HG02885 (cell line): Measurements from ENCODE around the gene KLHL25.
"Not testable (repeated sequence)": the region's sequence is repeated elsewhere in the genome, so short reads cannot be mapped to it uniquely, and the experiment has no call there.

Experiments used
- ATAC-seq: cut with Tn5 transposase; IDR thresholded peaks from one replicate; pipeline ENCODE4 v1.9.1; 2021; ENCODE audit warnings: mild to moderate bottlenecking; ENCODE audit not compliant: unreplicated experiment, poor library complexity

The KLHL25 gene

DNA sequence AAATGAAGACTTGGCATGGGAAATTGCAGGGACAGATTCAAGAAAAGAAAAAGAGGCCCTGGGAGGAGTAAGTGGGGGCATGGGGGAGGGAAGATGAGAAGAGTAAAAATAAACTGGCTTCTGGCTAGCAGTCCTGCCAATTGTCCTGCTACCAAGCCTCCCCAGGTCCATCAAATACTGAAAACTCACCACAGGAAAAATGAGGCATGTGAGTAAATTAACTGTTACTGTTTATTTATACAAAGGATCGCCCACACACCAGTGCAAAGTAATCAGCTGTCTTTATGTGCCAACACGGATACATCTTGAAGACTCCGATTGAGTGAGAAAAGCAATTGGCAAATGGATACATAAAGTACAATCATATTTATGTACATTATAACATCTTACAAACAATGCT is 10.7 kb upstream of the KLHL25 start:
- ATAC-seq: no peak

DNA sequence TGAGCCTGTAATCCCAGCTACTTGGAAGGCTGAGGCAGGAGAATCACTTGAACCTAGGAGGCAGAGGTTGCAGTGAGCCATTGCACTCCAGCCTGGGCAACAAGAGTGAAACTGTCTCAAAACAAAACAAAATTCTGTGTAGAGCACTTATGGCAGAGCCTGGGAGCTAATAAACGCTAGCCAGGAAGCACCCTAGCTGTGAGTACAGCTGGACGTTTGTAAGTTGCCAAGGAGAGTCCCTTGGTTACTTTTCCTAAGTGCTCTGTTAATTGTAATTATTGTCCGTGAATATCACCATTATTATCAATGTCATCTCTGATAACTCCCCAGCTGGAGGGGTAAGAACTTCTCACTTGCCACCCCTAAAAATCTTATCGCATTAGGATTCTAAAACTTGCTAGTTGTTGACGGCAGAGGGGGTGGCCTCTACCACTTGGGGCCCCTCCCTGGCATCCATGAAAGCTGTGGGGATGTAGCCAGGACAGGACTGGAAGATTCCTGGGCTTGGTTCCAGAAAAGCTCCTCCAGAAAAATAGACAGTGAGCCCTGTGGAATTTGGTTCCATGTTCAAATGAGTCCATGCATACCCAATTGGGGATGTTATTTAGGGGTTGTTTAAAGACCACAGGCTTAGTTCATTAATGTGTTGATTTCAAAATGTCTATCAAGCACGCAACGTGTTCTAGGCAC is 9.9 kb upstream of the KLHL25 start:
- no peak for ATAC-seq

DNA sequence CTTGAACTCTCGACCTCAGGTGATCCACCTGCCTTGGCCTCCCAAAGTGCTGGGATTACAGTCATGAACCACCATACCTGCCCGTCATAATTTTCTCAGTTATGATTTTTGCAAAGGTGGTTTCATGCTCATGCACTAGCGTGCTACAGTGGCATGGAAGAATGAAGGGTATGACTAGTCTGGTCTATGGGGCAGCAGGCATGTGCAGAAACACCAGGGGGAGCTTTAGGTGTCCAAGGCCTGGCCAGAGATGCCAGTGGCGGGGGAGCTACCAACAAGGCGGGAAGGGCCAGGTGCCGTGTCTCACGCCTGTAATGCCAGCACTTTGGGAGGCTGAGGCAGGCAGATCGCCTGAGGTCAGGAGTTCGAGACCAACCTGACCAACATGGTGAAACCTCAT is 7.9 kb upstream of the KLHL25 start:
- not testable (repeated sequence) for ATAC-seq

DNA sequence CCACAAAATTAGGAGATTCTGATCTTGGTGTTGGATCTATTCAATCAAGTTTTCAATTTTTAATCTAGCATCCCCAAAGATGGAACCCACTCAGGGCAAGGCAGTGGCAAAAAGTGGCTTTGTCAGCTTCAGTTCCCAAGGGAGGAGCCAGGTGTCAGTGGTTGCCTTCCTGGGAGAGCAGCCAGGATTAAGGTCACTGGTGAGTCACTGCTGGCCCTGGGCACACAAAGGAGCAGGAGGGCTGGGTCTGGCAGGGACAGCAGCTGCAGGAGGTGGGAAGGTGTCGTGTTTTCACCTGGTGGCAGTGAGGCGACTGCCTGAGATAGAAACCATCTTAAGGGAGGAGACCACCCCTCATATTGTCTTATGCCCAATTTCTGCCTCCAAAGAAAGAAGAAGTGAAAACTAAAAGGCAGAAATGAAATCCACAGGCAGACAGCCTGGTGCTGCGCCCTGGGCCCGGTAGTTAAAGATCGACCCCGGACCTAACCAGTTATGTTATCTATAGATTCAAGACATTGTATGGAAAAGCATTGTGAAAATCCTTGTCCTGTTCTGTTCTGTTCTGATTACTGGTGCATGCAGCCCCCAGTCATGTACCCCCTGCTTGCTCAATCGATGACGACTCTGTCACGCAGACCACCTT is 5.9 kb upstream of the KLHL25 start:
- no peak for ATAC-seq

DNA sequence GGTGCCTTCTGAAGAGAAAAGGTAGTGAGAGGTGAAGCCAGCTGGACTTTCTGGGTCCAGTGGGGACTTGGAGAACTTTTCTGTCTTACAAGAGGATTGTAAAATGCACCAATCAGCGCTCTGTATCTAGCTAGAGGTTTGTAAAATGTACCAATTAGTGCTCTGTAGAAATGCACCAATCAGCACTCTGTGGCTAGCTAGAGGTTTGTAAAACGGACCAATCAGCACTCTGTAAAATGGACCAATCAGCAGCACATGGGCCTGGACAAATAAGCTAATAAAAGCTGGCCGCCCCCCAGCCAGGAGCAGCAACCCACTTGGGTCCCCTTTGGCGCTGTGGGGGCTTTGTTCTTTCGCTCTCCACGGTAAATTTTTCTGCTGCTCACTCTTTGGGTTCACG is 1.6 kb upstream of the KLHL25 start:
- not testable (repeated sequence) for ATAC-seq

DNA sequence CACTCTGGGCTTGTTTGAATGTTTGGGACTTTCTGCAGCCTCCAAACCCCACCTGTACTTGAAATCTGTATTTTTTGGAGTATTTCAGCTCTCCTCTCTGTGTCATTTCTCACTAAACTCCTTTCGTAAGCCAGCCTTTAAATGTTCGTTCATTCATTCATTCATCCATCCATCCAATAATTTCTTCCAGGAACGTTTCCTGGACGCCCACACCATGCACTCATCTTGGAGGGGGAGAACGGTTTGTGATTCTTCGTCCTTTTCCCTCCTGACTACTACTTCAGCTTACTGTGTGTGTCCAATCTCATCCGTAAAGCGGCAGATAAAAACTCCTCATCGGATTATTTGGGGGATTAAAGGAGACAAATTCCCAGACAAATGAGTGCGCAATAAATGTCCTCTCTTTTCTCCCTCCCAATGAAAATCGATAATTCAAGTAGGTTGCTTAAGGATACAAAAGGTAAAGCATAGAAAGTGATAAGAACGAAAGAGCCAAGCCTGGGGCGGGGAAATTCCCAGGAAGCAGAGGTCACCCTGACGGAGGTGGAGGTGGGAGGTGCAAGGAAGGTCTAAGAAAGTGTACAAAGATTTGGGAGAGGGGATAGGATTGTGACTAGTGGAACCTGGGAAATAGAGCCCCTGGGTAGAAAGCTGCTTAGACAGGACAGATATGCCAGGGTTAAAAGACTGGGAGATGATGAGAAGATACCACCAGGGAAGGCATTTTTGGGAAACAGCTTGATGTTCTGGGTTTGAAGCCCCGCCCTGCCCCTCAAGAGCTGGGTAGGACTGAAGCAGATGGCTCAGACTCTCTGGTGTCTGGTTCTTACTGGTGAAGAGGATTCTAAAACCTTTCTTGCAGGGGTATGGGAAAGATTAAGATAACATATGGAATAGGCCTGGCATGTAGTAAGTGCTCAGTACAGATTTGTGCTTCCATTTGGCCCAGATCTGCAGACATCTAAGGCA is 896 bp upstream of the KLHL25 start:
- no peak for ATAC-seq

DNA sequence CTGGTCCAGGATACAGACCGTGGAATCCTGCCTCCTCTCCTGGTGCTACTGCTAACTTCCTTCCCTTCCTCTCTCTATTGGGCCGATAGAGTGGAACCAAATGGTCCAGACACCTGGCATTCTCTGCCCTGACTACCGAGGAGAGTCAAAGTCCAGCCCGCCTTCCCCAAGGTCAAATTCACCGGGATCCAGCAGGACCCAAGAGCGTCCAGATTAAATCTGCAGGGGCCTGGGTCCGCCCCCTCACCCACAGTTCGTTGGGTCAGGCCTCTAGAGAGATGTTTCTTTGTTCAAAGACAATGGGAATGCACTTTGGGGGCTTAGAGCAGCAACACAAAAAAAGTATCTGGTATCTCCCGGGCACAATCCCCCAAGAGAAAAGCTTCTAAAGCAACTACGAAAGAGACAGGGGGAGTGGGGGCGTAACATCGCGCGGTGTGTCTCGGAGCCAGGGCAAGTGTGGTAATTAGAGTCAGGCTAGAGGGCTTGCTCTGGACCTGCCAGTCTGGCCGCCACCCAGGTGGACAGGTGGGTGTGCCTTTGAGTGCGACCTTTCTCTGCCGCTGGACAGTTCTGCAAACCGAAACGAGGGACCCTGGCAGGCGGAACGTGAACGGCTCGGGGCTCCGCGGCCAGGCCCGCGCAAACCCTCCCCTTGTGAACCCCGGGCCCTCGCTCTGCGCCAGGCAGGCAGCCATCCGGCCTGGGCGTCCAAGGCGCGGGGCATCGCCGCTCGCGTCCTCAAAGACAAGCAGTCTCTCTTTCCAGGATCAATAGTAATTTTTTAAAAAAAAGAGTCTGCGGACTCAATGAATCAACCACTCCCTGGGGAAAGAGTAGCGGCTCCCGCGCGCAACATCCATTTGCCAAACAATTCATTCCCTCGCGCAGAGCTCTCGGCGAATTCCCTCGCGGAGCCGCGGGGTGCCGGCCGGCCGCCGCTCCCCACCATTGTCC is 806 bp downstream of the KLHL25 start:
- ATAC-seq: peak; percentile 43

DNA sequence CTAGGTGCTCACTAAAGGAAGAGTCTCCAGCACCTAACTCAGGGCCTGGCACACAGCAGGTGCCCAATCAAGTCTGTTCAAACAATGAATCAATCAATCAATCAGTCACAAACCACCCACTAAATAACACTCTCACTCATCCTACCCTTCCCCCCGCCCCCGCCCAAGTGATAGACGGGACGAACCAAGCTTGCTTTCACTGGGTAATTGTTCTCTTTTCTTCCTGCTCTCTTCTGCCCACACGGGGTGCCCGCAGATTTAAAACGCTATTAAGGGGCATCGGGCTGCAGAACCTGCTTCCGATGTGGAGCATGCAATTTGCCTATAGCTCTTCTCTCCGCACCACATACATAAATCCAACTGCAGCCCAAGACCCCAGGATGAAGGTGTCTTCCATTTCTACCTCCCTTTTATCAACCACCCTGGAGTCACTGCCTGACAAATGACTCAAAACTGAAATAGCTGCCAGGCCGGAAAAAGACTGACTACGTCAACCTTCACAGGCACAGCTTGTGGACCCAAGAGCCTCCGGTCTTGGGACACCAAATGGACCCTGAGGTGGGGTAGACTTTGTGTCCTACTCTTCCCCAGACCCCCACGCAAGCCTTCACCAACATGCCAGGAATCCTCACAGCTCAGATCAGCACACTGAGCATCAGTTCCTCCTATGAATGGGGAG is 1.7 kb downstream of the KLHL25 start:
- no peak for ATAC-seq

DNA sequence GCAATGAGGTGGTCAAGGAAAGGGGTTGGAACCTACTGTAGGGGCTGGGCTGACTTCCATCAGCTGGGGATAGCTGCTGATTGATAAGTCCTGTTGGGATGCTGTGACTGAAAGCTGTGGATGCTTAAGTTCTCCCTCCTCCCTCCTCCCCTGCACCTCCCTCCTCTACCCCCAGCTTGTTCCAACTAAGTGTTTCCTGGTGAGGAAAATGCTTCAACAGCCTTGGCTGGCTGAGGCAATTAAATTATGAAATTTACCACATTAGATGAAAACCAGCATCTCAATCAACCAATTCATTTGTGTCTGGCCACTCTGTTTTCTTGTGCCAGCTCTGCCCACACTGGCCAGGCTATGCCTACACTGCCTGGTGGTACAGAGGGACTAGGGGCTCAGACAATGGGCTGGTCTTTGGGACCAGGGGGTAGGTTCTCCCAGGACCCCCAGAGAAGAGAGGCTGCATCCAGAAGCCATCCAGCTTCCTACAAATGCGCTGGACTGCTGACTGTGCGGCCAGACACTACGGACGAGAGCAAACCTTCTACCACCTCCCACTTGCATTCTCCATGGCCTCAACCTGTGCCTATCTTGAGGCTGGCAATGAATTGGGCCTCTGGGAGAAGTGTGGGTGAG is 2.5 kb downstream of the KLHL25 start:
- no peak for ATAC-seq

DNA sequence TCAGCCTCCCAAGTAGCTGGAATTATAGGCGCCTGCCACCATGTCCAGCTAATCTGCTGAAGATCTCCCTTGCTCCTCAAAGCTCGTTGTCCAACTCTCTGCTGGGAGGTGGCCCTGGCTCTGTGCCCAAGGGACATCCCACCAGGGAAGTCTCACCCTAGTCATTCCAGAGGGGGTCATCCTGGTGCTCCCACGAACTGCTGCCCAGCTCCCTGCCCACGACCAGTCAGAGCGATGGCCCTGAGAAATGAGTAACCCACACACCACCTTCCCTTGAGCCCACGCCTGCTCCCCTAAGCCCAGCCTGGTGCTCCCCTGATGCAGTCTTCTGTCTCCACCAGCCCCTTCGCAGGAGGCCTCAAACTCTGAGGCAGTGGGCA is 5.2 kb downstream of the KLHL25 start:
- ATAC-seq: no peak

DNA sequence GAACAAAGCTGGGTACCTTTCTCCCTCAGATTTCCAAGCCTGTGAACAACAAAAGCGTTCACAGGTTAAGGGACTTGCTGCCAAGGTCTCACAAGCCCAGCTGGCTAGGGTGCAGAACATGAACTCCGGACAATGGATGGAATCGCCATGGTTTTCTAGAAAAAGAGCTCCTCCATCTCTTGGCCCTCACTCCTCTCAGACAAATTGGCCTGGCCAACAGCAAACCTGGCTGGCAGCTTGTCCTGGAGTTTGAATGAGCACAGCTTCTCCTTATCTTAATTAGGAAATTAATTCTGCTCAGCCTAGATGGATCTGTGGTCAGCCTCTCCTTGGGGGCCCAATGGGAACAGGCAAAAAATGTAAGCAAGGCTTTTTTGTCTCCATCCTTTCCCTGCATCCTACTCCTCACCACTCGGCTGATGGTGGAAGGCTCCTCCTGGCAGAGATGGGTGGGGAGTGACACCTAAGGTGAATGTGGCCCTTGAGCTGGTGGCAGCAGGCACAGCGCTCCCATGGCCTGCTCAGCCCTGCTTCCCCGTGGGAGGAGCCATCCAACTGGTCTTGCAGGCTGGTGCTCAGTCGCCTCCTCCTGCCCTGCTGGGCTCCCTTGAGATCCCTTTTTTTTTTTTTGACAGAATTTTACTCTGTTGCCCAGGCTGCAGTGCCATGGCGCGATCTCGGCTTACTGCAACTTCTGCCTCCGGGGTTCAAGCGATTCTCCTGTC is 5.8 kb downstream of the KLHL25 start:
- no peak for ATAC-seq

DNA sequence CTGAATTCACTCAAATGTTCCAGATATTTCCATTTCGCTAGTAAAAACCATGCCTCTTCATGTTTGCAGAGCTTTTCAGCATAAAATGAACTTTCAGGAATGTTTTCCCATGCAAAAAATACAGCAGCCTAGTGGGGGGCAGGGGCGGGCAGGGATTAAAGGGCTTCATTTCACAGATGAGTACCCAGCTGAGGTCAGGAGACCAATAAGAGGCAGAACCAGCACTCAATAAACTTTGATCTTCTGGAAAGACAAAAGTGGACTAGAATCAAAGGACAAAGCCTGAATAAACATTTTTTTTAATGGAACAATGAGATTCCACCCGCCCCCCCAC is 8.0 kb downstream of the KLHL25 start:
- ATAC-seq: no peak

DNA sequence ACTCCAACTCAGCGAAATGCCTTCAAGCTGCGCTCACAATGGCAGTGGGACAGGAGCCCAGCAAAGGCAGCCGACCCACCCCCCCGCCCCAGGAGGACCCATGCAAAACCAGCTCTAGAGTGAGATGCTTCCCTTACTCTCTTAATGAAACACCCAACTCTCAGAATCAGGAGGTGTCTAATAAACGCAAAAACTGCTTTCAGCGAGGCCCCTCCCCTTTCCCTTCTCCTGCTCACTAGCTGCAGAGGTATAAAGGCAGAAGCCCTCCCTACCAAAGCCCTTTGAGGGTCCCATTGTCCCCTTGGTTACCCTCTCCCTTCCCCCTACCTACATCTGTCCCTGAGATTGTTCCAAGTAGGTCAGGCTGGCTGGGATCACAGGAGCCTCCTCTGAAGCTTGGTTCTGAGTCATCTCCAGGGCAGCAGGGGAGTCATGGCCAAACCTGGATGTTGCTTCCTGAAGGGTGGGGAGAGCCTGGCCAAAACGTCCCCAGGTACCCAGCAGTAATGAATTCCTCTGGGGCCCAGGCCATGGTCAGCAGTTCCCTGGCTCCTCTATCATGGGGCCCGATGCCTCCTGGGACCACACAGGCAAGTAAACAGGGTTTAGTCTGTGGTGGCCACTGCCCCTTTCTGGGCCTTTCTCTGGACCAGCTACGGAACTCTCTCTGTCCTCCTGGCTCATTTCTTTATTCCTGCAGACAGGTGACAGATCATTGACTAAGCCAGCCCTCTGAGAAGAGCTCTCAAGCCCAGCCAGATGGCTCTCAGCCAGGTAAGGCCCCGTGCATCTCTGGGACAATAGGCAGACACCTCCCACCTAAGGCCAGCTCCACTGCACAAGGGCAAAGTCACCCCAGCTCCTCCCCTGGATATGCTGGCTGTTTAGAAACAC is 8.6 kb downstream of the KLHL25 start:
- peak; percentile 31 for ATAC-seq

DNA sequence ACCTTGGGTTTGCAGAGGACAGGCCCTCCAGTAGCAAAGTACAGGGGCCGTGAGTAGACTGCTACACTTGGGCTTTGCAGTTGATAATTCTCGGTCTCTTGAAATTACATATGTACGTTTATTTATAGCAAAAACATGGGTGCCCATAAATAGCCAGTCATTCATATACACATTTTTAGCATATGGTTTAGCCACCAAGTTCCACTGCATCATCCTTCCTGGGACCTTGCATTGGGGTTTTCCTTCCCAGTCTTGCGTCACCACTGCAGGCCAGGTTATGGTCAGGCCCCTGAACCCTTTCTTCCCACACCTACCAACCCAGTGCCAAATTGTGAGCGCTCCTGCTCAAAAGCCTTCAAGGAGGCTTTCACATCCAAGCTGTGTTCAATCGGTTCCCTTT is 12.7 kb downstream of the KLHL25 start:
- ATAC-seq: no peak

DNA sequence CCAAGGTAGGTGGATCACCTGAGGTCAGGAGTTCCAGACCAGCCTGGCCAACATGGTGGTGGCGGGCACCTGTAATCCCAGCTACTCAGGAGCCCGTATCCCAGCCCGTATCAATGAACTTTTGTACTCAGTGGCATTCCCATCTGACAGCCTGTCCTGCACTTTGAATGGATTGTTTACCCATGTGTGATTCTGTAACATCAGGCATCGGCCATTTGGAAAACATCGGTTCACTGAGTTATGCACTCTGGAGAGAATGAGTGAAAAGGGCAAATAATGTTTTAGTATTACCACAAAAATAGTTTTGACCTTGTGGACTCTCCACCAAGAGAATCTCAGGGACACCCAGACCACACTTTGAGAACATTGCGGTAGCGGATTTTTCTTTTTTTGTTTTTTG is 13.6 kb downstream of the KLHL25 start:
- ATAC-seq: no peak

DNA sequence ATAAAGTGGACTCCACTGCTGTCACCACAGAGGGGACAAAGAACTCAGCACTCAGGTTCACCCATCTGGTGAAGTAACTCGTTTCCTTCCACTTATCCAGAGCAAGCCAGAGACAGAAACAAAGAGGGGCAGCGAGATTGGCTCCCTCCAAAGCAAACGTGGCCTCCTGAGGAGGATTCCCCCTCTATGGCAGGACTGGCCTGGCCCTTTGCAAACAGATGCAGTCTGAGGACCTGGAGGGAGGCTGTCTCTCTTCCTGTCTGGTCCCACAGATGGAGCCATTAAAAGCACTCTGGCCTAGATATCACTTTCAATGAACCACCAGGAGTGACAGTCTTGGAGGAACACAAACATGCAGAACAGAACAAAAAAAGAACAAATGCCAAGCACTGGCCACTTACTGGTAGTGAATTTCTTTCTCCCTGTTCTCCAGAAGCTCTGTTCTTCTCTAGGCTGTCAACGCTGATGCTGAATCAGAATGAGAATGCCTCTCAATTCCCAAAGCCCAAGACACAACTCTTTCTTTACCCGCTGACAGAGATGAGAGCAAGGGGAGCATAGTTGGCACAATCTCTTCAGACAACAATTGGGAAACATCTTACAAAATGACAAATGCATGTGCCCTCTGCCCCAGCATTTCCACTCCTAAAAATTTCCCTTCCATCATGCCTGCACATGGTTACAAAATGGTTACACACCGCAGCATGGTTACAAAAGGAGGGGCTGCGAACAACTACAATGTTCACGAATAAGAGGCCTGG is 14.3 kb downstream of the KLHL25 start:
- ATAC-seq: no peak

DNA sequence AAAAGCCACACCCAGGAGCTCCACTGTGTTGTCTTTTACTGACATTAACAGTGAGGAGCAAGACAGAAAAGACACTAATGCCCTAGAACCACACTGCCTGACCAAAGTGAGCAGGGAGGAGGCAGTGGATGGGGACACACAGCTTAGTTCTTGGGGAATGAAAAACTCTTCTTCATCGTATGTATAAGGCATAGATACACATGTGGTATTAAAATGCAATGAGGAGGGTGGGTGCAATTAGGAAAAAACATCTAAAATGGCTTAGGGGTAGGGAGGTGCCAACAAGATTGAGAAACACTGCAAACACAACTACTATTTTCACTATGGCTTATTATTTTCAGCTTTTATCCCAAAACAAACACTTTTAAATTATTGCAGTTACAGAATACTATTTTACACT is 15.5 kb downstream of the KLHL25 start:
- no peak for ATAC-seq
